Lower leg skin (tissue), 3 donors: ENCODE data around the gene GAREM2.

Experiments used
- CTCF ChIP-seq, 3 donors: fragments of 450-650 bp; IDR thresholded peaks; one replicate each; pipeline ENCODE4 v1.5.1; 2016; ENCODE audit warnings: antibody characterized with exemption in 3 of 3, mild to moderate bottlenecking in 3 of 3, moderate library complexity in 2 of 3
- POLR2A ChIP-seq, 2 donors: fragments of 450-650 bp; IDR thresholded peaks; one replicate each; pipeline ENCODE4 v1.6.1; 2016 to 2017; ENCODE audit warnings: antibody characterized with exemption in 2 of 2, mild to moderate bottlenecking in 1 of 2, moderate library complexity in 1 of 2

DNA sequence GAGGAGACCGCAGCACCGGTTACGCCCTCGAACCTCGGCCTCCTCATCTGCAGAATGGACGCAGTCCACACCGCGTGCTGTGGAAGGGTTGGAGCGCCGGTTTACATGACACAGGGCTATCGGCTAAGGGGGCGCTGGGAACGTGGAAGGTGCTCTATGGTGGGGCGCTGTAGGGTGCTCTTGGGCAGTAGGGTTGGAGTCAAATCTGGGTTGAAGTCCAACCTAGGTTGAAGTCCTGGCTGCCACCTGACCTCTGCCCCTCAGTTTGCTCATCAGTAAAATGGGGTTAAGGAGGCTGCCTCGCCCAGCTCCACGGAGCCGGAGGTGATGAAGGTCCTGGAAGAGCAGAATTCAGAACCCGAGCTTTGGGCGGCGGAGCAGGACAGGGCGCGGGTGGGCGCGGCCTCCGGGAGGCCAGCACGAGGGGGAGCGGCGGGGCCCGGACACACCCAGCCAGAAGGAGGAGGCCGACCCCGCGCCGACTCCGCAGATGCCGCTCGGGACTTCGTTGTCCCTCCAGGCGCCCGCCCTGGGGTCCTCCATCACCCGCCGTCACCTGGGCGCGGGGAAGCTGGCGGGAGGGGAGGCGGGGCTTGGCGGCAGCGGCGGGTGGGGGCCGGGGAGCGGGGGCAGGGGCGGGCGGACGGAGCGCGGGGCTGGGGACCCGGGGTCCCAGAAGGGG lies 558 bp upstream of the GAREM2 start:
- TF ChIP-seq CTCF (IDR thresholded peaks at IDR 0.05) (no peak), POLR2A (IDR thresholded peaks at IDR 0.05) (no peak)
